Stimulated activated CD4-positive, alpha-beta T cell treated with anti-CD3 and anti-CD28 coated beads, TNF-alpha, amount 100 ng/mL, for 24 hours (primary cell): ENCODE measurements around the gene ANKRD11.
A peak's percentile ranks its signal among the peaks of the same experiment; 100 is the strongest.

Experiments
- DNase-seq, 3 experiments: peaks; one replicate each; pipeline ENCODE4 v3.0.0-alpha.2; 2020; ENCODE audit warnings: low read depth in 3 of 3

The ANKRD11 gene

GRCh38 chr16:89490439-89491237, at the start of gene ANKRD11:
TSS of gene ANKRD11 (minus strand) at chr16:89490561. CDS start at chr16:89317019, 173,542 bp downstream.
- peak; percentile 95 to 98 (median 97) for DNase-seq

- DNase-seq: no peak
Measured at GRCh38 chr16:89538286-89538685, 47.9 kb upstream of the ANKRD11 start.

GRCh38 chr16:89537549-89537925, 47.2 kb upstream of the ANKRD11 start:
- DNase-seq: no peak

GRCh38 chr16:89536886-89537548, 46.7 kb upstream of the ANKRD11 start:
- DNase-seq: no peak

- no peak for DNase-seq
Measured at GRCh38 chr16:89536371-89536770, 46.0 kb upstream of the ANKRD11 start.

GRCh38 chr16:89534252-89534756, 43.9 kb upstream of the ANKRD11 start:
- DNase-seq: no peak

GRCh38 chr16:89531821-89532526, 41.6 kb upstream of the ANKRD11 start:
- DNase-seq: no peak

- no peak for DNase-seq
Measured at GRCh38 chr16:89530401-89531381, 40.3 kb upstream of the ANKRD11 start.

- no peak for DNase-seq
Measured at GRCh38 chr16:89529097-89529496, 38.7 kb upstream of the ANKRD11 start.

- no peak for DNase-seq
Measured at GRCh38 chr16:89525146-89525913, 35.0 kb upstream of the ANKRD11 start.

- DNase-seq: no peak
Measured at GRCh38 chr16:89523680-89524344, 33.5 kb upstream of the ANKRD11 start.

GRCh38 chr16:89522287-89522686, 31.9 kb upstream of the ANKRD11 start:
- no peak for DNase-seq

GRCh38 chr16:89519881-89520280, 29.5 kb upstream of the ANKRD11 start:
- DNase-seq: no peak

GRCh38 chr16:89517128-89517527, 26.8 kb upstream of the ANKRD11 start:
- no peak for DNase-seq

GRCh38 chr16:89512453-89512852, 22.1 kb upstream of the ANKRD11 start:
- DNase-seq: no peak

- DNase-seq: no peak
Measured at GRCh38 chr16:89511374-89511773, 21.0 kb upstream of the ANKRD11 start.

GRCh38 chr16:89510526-89510925, 20.2 kb upstream of the ANKRD11 start:
- DNase-seq: no peak

- DNase-seq: peak; percentile 76 to 85 (median 82)
Measured at GRCh38 chr16:89507834-89508590, 17.7 kb upstream of the ANKRD11 start, which contains the start of gene SPG7. TSS of gene SPG7 (plus strand) at chr16:89508403. CDS start at chr16:89508418, 15 bp downstream.
